ENCODE measurements around the gene CENPF.

CENPF gene

DNA sequence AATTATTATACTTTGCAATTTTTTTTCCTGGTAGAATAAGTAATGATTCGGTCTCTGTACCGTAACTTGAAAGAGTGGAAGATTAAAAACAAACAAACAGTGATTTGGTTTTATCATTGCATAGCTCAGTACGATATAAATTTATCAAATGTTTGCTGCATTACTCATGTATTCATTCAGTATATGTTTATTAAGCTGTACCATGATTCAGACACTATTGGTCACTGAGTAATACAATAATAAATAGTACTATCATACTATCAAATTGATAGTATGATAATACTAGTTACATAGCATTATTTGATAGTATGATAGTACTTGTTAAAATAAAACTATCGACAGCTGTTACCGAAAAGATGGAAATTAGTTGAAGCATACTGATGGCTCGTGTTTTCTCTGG lies 12.1 kb downstream of the CENPF start:
- DNase-seq (ENCODE audit: extremely low read depth in 1 of 2, low read depth in 1 of 2): no peak

DNA sequence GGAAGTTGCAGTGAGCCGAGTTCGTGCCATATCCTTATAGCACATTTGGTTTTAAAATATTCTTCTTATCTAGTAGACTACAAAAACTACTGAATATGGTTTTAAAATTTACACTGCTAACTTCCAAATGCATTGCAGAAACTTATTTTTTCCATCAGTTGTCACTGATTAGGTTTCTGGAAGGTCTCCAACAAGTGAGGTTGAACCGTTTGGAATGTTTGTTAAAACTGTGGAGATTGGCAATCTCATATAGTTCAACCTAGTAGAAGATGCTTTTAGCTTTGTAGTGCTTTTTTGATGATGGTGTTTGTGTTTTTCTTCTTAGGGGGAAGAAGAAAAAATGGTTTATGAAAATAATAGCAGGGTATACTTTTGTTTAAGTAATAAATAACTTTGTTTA lies 12.9 kb downstream of the CENPF start:
- DNase-seq (ENCODE audit: extremely low read depth in 1 of 2, low read depth in 1 of 2): no peak

DNA sequence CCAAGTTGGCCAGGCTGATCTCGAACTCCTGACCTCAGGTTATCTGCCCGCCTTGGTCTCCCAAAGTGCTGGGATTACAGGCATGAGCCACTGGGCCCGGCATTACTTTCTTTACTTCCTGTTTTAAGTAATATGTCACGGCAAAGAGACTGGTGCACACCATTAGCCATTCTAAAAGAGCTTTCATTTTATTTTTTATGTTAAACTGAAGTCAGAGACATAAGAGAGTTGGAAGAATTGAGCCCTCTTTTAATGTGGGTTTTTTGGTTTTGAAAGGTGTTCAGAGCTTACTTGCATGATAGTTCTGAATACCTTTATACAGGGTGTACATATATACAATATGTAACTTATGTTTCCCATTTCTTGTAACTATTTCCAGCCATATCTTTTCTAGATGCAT lies 14.3 kb downstream of the CENPF start:
- no peak for DNase-seq (ENCODE audit: extremely low read depth in 1 of 2, low read depth in 1 of 2)

DNA sequence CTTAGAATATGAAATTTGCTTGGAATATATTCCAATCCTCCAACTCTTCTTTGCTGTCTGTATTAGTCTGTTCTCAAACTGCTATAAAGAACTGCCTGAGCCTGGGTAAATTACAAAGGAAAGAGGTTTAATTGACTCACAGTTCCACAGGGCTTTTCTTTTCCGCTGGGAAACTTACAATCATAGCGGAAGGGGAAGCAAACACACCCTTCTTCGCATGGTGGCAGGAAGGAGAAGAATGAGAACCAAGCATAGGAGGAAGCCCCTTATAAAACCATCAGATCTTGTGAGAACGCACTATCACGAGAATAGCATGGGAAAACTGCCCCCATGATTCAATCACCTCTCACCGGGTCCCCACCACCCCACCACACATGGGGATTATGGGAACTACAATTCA lies 14.8 kb downstream of the CENPF start:
- no peak for DNase-seq (ENCODE audit: extremely low read depth in 1 of 2, low read depth in 1 of 2)

DNA sequence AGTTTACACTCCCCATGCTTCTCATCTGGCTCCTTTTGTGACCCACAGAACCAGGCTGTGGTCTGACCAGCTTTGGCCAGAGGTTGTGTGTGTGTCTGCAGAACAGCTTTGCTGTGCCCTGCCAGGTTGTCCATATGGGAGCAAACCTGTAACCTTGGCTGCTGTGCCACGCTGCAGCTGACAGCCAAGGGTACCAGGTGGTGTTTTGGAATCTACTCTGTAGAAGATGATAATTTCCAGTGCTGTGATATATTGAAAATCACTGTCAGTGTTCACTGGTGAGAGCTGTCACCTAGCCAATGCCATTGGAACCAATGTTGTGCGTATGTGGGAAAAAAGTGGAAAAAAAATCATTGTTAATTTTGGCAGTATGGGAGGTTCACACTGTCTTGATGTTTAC lies 18.2 kb downstream of the CENPF start:
- no peak for DNase-seq (ENCODE audit: extremely low read depth in 1 of 2, low read depth in 1 of 2)

DNA sequence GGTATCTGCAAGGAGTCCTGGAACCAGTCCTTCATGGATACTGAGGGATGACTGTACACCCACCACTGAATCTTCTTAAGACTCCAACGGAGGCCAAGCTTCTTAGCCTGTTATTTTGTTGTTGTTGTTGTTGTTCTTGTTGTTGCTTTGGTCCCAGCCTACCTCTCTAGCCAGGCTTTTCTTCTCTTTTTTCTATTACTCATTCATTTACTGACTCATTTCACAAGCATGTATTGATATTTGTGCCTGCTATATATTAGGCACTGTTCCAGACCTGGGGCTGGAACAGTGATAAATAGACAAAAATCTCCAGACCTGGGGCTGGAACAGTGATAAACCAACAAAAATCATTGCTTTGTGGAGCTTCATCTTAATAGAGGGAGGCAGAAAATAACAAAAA lies 20.4 kb downstream of the CENPF start:
- no peak for DNase-seq (ENCODE audit: extremely low read depth in 1 of 2, low read depth in 1 of 2)

DNA sequence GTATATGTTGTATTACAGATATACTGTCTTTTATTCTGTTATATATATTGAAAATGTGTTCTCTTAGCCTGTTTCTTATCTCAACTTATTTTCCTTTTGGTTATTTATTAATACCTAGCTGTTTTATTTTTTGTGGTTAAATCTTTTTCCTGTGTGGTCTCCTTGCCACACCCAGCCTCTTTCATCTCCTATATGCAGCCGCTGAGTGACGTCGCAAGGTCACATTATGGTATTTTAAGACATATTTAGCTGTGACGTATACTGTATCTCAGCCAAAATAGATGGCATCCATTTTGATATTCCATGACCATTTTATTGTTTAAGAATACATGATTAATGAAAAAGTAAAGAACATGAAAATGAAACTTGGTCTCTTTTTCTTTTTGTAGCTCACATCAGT lies 29.1 kb downstream of the CENPF start:
- peak in 1 of 2 donors; percentile 13 for DNase-seq (ENCODE audit: extremely low read depth in 1 of 2, low read depth in 1 of 2)

DNA sequence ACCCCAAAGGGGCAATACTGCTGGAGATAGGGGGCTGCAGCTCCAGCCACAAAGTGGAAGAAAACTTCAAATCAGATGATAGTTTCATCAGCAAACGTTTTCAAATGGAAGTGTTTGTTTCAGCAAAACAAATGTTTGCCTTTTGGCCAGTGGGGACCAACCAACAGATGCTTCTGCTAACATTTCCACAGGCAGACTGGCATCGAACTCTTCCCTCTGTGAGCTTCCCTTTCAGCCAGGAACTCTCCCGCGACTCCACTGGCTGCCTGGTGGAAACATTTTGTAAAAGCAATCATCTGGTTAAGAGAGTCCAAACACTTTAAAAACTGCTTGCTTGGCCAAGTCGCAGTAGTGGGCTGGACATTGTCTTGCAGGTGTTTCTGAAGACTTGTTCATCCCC lies 30.7 kb downstream of the CENPF start:
- no peak for DNase-seq (ENCODE audit: extremely low read depth in 1 of 2, low read depth in 1 of 2)

DNA sequence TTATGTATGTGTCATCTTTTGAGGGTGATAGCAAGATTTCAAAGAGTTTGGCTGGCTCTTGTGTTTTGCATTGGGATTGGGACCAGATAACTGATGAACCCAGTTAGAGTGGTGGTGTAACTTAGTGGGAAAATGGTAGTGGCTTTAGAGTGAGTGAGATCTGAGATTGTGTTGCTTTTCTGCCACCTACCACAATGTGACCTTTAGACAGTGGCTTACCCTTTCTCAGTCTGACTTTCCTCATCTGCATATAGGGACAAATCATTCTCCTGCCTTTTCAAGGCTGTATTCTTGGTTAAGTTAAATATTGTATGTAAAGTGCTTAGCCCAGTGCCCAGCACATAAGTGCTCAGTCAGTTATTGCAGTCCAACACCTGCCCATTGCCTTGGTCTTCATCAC lies 31.3 kb downstream of the CENPF start:
- DNase-seq (ENCODE audit: extremely low read depth in 1 of 2, low read depth in 1 of 2): no peak

DNA sequence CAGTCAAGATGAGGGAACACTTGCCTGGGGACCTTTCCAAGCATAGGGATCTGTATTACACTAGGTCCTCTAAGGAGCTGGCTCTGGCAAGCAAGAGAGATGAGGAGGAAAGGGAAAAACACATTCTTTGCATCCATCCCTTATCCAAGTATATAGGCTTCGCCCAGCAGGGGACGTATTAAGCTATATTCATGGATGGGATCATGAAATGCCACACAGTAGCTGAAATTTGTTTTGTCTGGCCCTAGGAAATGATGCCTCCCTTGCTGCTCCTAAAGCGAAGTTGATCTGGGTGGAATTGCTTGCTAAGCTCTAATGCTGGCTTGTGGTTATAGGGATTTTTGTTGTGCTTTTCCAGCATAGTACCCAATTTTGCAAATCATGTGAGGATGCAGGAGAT lies 32.1 kb downstream of the CENPF start:
- no peak for DNase-seq (ENCODE audit: extremely low read depth in 1 of 2, low read depth in 1 of 2)

DNA sequence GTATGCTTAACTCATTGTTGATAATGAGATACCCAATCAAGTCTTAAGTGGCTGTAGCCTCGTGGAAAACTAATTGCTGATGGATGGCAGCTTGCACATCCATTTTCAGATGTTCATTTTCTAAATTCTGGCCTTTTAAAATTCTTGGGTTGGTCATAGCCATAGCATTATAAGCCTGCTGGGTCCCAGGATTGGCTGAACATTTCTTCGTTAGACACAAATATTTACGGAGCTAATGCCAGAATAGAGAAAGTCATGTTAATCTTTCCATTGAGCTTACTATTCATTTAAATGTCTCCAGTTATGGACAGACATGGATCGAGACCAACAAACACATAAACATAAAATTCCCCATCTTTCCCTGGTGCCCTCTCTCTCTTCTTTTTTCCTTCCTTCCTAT lies 32.5 kb downstream of the CENPF start:
- DNase-seq (ENCODE audit: extremely low read depth in 1 of 2, low read depth in 1 of 2): no peak

DNA sequence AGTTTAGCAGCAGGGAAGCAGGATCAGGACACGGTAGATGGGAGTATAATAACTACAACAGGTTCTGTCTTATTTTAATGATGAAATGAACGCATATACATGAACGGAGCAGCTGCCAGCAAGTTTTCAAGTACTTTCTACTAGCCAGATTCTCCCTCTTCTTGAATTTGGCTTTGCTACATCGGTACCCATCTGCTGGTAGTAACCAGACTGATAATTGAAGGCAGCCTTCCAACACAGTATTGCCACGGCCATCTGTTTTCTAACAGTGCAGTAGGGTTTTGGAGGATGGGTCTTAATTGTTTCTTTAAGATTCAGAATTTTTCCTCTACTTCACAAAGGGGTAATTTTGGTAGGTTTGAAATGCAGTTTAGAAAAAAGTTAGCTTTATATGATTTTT lies 33.4 kb downstream of the CENPF start:
- DNase-seq (ENCODE audit: extremely low read depth in 1 of 2, low read depth in 1 of 2): no peak

DNA sequence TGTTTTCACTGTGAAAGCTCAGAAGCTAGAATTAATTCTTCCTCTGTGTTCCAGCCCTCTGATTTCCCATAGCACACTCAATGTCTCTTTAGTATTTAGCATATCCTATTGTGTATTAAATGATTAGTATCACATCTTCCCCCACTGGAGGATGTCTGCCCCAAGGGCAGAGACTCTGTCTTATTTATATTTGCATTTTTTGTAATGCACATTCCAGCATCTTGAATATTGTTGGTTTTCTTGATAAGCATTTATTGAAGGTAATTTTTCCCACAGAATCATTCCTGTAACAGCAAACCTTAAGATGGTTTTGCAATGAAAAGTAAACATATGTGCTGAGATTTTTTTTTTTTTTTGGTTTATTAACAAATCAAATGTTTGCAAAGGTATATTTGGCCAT lies 34.1 kb downstream of the CENPF start:
- DNase-seq (ENCODE audit: extremely low read depth in 1 of 2, low read depth in 1 of 2): no peak

DNA sequence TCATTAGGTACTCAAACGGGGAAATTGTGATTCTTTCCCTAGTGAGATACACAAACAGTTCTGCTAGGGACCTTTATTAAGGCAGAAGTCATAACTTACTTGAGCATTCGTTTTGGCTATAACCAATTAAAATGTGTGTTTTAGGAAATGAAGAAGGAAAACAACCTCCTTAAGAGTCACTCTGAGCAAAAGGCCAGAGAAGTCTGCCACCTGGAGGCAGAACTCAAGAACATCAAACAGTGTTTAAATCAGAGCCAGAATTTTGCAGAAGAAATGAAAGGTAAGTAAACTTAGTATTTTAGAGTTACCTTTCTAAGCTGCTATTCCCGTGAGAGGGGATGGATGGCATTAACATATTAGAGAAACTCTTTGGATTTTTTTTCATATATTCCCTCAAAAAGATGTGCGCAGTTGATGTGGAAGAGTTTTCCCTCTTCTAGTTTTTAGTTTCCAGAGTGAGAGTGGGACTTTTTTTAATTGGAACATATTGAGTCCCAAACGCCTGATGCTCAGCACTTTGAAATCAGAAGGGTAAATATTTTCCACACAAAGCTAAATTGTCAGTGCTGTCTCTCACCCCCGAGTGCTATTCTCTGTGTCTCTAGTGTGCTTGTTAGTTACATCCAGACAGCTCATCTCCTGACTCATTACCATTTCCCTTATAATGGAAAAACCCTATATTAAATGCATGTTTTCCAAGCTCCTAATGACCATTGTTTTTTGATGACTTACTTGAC lies 34.9 kb downstream of the CENPF start:
- DNase-seq (ENCODE audit: extremely low read depth in 1 of 2, low read depth in 1 of 2): no peak

DNA sequence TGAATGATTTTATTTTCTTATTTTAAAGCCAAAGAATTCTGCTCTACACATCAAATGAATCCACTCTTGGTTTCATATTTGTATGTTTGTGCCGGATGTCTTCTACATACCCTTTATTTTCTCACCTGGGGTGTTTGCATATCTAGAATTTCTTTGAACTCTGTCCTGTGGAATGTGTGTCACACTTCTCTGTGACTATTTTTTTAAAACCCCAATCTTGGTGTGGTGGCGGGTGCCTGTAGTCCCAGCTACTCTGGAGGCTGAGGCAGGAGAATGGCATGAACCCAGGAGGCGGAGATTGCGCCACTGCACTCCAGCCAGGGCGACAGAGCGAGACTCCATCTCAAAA lies 35.4 kb downstream of the CENPF start:
- no peak for DNase-seq (ENCODE audit: extremely low read depth in 1 of 2, low read depth in 1 of 2)

DNA sequence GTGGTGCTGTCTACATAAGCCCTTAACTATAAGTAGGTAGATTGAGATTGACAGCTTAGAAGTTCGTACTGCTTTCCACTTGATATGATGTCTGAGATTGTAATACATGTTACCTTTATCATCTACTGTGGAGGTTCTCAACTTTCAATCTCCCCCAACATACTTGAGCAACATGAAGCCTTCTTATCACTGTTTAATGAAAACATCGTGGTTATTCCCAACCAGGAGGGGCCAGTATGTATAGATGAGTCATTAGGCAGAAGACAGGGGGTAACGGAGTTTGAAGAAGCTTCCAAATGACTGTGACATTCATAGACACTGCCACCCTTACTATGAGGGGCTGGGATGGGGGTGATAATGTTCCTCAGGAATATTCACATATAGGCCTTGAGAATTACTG lies 36.0 kb downstream of the CENPF start:
- no peak for DNase-seq (ENCODE audit: extremely low read depth in 1 of 2, low read depth in 1 of 2)

DNA sequence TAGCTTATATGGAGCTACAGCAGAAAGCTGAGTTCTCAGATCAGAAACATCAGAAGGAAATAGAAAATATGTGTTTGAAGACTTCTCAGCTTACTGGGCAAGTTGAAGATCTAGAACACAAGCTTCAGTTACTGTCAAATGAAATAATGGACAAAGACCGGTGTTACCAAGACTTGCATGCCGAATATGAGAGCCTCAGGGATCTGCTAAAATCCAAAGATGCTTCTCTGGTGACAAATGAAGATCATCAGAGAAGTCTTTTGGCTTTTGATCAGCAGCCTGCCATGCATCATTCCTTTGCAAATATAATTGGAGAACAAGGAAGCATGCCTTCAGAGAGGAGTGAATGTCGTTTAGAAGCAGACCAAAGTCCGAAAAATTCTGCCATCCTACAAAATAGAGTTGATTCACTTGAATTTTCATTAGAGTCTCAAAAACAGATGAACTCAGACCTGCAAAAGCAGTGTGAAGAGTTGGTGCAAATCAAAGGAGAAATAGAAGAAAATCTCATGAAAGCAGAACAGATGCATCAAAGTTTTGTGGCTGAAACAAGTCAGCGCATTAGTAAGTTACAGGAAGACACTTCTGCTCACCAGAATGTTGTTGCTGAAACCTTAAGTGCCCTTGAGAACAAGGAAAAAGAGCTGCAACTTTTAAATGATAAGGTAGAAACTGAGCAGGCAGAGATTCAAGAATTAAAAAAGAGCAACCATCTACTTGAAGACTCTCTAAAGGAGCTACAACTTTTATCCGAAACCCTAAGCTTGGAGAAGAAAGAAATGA lies 37.6 kb downstream of the CENPF start:
- no peak for DNase-seq (ENCODE audit: extremely low read depth in 1 of 2, low read depth in 1 of 2)

DNA sequence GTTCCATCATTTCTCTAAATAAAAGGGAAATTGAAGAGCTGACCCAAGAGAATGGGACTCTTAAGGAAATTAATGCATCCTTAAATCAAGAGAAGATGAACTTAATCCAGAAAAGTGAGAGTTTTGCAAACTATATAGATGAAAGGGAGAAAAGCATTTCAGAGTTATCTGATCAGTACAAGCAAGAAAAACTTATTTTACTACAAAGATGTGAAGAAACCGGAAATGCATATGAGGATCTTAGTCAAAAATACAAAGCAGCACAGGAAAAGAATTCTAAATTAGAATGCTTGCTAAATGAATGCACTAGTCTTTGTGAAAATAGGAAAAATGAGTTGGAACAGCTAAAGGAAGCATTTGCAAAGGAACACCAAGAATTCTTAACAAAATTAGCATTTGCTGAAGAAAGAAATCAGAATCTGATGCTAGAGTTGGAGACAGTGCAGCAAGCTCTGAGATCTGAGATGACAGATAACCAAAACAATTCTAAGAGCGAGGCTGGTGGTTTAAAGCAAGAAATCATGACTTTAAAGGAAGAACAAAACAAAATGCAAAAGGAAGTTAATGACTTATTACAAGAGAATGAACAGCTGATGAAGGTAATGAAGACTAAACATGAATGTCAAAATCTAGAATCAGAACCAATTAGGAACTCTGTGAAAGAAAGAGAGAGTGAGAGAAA lies 38.4 kb downstream of the CENPF start:
- DNase-seq (ENCODE audit: extremely low read depth in 1 of 2, low read depth in 1 of 2): no peak

DNA sequence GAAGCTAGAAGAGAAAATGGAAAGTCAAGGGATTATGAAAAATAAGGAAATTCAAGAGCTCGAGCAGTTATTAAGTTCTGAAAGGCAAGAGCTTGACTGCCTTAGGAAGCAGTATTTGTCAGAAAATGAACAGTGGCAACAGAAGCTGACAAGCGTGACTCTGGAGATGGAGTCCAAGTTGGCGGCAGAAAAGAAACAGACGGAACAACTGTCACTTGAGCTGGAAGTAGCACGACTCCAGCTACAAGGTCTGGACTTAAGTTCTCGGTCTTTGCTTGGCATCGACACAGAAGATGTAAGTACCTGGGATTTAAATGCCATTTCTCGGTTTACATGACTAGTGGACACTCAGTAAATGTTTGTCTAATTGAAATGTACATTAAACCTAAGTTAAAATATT lies 40.0 kb downstream of the CENPF start:
- no peak for DNase-seq (ENCODE audit: extremely low read depth in 1 of 2, low read depth in 1 of 2)

DNA sequence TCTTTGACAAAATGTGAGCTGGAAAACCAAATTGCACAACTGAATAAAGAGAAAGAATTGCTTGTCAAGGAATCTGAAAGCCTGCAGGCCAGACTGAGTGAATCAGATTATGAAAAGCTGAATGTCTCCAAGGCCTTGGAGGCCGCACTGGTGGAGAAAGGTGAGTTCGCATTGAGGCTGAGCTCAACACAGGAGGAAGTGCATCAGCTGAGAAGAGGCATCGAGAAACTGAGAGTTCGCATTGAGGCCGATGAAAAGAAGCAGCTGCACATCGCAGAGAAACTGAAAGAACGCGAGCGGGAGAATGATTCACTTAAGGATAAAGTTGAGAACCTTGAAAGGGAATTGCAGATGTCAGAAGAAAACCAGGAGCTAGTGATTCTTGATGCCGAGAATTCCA lies 42.7 kb downstream of the CENPF start:
- DNase-seq (ENCODE audit: extremely low read depth in 1 of 2, low read depth in 1 of 2): no peak

DNA sequence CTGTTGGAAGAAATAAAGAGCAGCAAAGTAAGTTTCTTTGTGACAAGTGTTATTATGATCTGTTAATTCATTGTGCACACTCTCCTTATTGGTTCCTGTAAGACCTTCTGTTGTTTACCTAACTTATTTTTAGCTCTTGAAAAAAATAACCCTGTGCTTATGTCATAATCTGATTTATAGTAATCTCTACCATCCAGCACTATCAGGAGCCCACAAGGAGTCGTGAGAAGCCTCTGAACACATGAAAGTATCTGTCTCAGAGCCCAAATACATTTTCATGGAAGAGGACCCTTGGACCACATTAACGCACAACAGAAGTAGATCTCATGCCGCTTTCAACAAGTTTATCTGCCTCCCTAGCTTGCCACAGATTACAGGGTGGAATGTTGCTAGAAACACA lies 45.8 kb downstream of the CENPF start:
- DNase-seq (ENCODE audit: extremely low read depth in 1 of 2, low read depth in 1 of 2): no peak

DNA sequence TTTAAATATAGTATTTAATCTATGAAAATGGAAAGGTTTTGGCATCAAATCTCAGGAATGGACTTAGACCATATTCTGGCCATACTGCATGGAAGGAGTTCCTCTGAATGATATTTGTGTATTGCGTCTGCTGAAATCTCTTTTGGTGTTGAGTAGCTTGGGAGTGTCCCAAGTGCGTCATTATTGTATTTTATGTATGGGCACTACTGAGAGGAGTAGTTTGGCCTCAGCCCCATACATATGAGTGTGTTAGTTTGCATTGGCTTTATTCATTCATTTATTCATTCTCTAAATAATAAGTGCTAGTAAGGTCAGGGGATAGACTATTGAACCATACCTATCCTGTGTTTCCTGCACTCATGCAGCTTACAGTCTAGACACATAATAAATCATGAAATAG lies 46.6 kb downstream of the CENPF start:
- DNase-seq (ENCODE audit: extremely low read depth in 1 of 2, low read depth in 1 of 2): no peak
